Neural cell (in vitro differentiated cells): Measurements from ENCODE around the gene MAP4K4. TPM values are rescaled to one million over a fixed set of nuclear protein-coding genes. Genes with fewer than 3 reads are reported as not detected.

ENCODE experiments used
- H2AFZ ChIP-seq: fragments of 200-600, 300-800 bp; sonication (generic), shearing (Covaris generic); 2 replicates; pipeline ENCODE4 v1.6.0; 2014; ENCODE audit warnings: low read depth, mild to moderate bottlenecking, antibody characterized with exemption, low read length, moderate library complexity
- H3F3A ChIP-seq: fragments of 200-600 bp; shearing (Covaris generic); 2 replicates; pipeline ENCODE4 v1.6.1; 2016; ENCODE audit warnings: mild to moderate bottlenecking, moderate library complexity, mixed read lengths, antibody characterized with exemption, low read length; ENCODE audit not compliant: insufficient read depth, poor library complexity, severe bottlenecking
- H3K27ac ChIP-seq: fragments of 200-600, 300-800 bp; sonication (generic), shearing (Covaris generic); 2 replicates; pipeline ENCODE4 v1.5.1; 2014; ENCODE audit warnings: mild to moderate bottlenecking, low read length, moderate library complexity
- H3K27me3 ChIP-seq: fragments of 300-800, 200-600 bp; sonication (generic), shearing (Covaris generic); 2 replicates; pipeline ENCODE4 v1.6.0; 2014; ENCODE audit warnings: mild to moderate bottlenecking, low read depth, low read length, moderate library complexity; ENCODE audit not compliant: insufficient read depth
- H3K36me3 ChIP-seq: fragments of 300-800, 200-600 bp; sonication (generic), shearing (Covaris generic); 2 replicates; pipeline ENCODE4 v1.5.1; 2014; ENCODE audit warnings: mild to moderate bottlenecking, antibody characterized with exemption, low read length, moderate library complexity; ENCODE audit not compliant: insufficient read depth
- H3K4me2 ChIP-seq: fragments of 300-800, 200-600 bp; sonication (generic), shearing (Covaris generic); 2 replicates; pipeline ENCODE4 v1.6.0; 2014; ENCODE audit warnings: mild to moderate bottlenecking, low read length
- H3K4me3 ChIP-seq: fragments of 300-800, 200-600 bp; sonication (generic), shearing (Covaris generic); 2 replicates; pipeline ENCODE4 v1.5.1; 2014; ENCODE audit warnings: mild to moderate bottlenecking, low read length, moderate library complexity
- H3K79me2 ChIP-seq: fragments of 200-600 bp; shearing (Covaris generic); replicated peaks from 2 replicates; pipeline ENCODE4 v1.6.0; 2014; ENCODE audit warnings: mild to moderate bottlenecking, low read length, moderate library complexity; ENCODE audit not compliant: insufficient read depth
- H3K9ac ChIP-seq: fragments of 300-800, 200-600 bp; sonication (generic), shearing (Covaris generic); 2 replicates; pipeline ENCODE4 v1.6.1; 2016; ENCODE audit warnings: mild to moderate bottlenecking, low read length, mixed read lengths
- H3K9me2 ChIP-seq: fragments of 200-600 bp; shearing (Covaris generic); 2 replicates; pipeline ENCODE4 v1.6.1; 2016; ENCODE audit warnings: mild to moderate bottlenecking, low read length, mixed read lengths; ENCODE audit not compliant: insufficient read depth
- H3K9me3 ChIP-seq: fragments of 200-600, 300-800 bp; sonication (generic), shearing (Covaris generic); 2 replicates; pipeline ENCODE4 v1.6.1; 2016; ENCODE audit warnings: mild to moderate bottlenecking, mixed run types, low read length, moderate library complexity, mixed read lengths
- H4K20me1 ChIP-seq: fragments of 200-600 bp; shearing (Covaris generic); 2 replicates; pipeline ENCODE4 v1.6.1; 2016; ENCODE audit warnings: mild to moderate bottlenecking, mixed run types; ENCODE audit not compliant: insufficient read depth
- EP300 ChIP-seq: fragments of 450-650 bp; conservative IDR thresholded peaks from 2 replicates; pipeline ENCODE4 v1.6.1; 2014; ENCODE audit warnings: antibody characterized with exemption, mild to moderate bottlenecking, moderate library complexity; ENCODE audit not compliant: poor library complexity, severe bottlenecking
- EZH2 ChIP-seq: fragments of 200-600, 300-800 bp; shearing (Covaris generic), sonication (generic); IDR thresholded peaks from 2 replicates; pipeline ENCODE4 v1.6.1; 2014; ENCODE audit warnings: antibody characterized with exemption, low read length, borderline replicate concordance, mild to moderate bottlenecking; ENCODE audit not compliant: insufficient read depth, poor library complexity, severe bottlenecking
- MXI1 ChIP-seq: fragments of 450-650 bp; conservative IDR thresholded peaks from 2 replicates; pipeline ENCODE4 v1.6.1; 2014; ENCODE audit warnings: antibody characterized with exemption, mild to moderate bottlenecking; ENCODE audit not compliant: poor library complexity, severe bottlenecking
- POLR2AphosphoS5 ChIP-seq: IDR thresholded peaks from 2 replicates; pipeline ENCODE4 v1.6.1; 2012
- RAD21 ChIP-seq: fragments of 450-650 bp; conservative IDR thresholded peaks from 2 replicates; pipeline ENCODE4 v1.6.1; 2014; ENCODE audit warnings: antibody characterized with exemption, mild to moderate bottlenecking, moderate library complexity
- SMC3 ChIP-seq: fragments of 450-650 bp; conservative IDR thresholded peaks from 2 replicates; pipeline ENCODE4 v1.6.1; 2014; ENCODE audit warnings: antibody characterized with exemption, mild to moderate bottlenecking, moderate library complexity; ENCODE audit not compliant: poor library complexity
- TAF1 ChIP-seq: IDR thresholded peaks from 2 replicates; pipeline ENCODE4 v1.6.1; 2012; ENCODE audit warnings: low read depth
- polyA plus RNA-seq: library from polyadenylated mRNA; depleted of rRNA; stranded (reverse); fragments of >200 nt; gene quantifications from 2 replicates; pipeline ENCODE4 v1.2.3, GENCODE V29; 2014
- TF ChIP-seq, protein P1 (sequence below): IDR thresholded peaks from 2 replicates; pipeline ENCODE4 v1.6.1; 2012; ENCODE audit warnings: borderline replicate concordance
- TF ChIP-seq, protein P2 (sequence below): fragments of 450-650 bp; IDR thresholded peaks from 2 replicates; pipeline ENCODE4 v1.5.1; 2014; ENCODE audit warnings: antibody characterized with exemption, mild to moderate bottlenecking, moderate library complexity; ENCODE audit not compliant: poor library complexity, severe bottlenecking

MAP4K4 gene
- polyA plus RNA-seq, 1 donor from 2014 or later, result 125 TPM

DNA sequence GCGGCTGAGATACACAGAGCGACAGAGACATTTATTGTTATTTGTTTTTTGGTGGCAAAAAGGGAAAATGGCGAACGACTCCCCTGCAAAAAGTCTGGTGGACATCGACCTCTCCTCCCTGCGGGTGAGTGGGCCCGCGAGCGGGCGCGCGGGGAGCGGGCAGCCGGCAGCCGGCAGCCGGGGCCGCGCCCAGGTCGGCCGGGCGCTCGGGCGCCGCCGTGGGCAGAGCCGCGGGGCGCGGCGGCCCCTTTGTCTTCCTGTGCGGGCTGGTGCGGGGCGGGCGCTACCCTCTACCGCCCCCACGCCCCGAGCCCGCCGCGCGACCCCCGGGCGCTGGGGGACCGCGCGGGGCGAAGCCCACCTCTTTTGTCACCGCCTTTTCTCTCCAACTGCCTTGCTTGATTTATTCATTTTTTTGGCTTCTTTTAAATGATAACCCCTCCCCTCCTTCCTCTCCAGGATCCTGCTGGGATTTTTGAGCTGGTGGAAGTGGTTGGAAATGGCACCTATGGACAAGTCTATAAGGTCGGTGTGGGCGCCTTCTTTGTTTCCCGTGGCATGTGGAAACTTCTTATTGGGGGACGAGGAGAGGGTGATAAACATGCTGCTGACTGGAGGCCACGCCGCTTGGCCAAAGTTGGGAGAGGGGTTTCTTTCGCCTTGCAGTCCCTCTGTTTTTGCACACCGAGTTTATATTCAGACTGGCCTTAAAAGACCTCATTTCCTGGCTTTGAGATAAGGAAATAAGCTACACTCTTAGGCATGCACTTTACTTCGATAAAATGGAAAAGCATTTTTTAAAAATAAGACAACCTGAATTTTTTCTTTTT is 722 bp downstream of the MAP4K4 start:
- no peaks in the 10 kb centered on the region for H3K9me3 ChIP-seq
- no peaks in the 10 kb centered on the region for H3K27me3 ChIP-seq
- H3K4me2 ChIP-seq, result peak overlapping the region; percentile 82
- H3F3A ChIP-seq, result no peaks in the 10 kb centered on the region
- no peak overlapping the region for H2AFZ ChIP-seq
- H3K4me3 ChIP-seq, result peak overlapping the region; percentile 72
- peaks cover 25% of the 10 kb centered on the region for H4K20me1 ChIP-seq
- H3K9ac ChIP-seq, result peak overlapping the region; percentile 75
- no peaks in the 10 kb centered on the region for H3K9me2 ChIP-seq
- H3K79me2 ChIP-seq, result peaks cover 51% of the 10 kb centered on the region
- H3K27ac ChIP-seq, result peak overlapping the region; percentile 75
- peaks cover 8% of the 10 kb centered on the region for H3K36me3 ChIP-seq
- TF ChIP-seq TAF1, result peak; percentile 6
- TF ChIP-seq, protein P1, sequence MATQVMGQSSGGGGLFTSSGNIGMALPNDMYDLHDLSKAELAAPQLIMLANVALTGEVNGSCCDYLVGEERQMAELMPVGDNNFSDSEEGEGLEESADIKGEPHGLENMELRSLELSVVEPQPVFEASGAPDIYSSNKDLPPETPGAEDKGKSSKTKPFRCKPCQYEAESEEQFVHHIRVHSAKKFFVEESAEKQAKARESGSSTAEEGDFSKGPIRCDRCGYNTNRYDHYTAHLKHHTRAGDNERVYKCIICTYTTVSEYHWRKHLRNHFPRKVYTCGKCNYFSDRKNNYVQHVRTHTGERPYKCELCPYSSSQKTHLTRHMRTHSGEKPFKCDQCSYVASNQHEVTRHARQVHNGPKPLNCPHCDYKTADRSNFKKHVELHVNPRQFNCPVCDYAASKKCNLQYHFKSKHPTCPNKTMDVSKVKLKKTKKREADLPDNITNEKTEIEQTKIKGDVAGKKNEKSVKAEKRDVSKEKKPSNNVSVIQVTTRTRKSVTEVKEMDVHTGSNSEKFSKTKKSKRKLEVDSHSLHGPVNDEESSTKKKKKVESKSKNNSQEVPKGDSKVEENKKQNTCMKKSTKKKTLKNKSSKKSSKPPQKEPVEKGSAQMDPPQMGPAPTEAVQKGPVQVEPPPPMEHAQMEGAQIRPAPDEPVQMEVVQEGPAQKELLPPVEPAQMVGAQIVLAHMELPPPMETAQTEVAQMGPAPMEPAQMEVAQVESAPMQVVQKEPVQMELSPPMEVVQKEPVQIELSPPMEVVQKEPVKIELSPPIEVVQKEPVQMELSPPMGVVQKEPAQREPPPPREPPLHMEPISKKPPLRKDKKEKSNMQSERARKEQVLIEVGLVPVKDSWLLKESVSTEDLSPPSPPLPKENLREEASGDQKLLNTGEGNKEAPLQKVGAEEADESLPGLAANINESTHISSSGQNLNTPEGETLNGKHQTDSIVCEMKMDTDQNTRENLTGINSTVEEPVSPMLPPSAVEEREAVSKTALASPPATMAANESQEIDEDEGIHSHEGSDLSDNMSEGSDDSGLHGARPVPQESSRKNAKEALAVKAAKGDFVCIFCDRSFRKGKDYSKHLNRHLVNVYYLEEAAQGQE, result peak; percentile 25
- TF ChIP-seq SMC3, result no peak
- TF ChIP-seq, protein P2, sequence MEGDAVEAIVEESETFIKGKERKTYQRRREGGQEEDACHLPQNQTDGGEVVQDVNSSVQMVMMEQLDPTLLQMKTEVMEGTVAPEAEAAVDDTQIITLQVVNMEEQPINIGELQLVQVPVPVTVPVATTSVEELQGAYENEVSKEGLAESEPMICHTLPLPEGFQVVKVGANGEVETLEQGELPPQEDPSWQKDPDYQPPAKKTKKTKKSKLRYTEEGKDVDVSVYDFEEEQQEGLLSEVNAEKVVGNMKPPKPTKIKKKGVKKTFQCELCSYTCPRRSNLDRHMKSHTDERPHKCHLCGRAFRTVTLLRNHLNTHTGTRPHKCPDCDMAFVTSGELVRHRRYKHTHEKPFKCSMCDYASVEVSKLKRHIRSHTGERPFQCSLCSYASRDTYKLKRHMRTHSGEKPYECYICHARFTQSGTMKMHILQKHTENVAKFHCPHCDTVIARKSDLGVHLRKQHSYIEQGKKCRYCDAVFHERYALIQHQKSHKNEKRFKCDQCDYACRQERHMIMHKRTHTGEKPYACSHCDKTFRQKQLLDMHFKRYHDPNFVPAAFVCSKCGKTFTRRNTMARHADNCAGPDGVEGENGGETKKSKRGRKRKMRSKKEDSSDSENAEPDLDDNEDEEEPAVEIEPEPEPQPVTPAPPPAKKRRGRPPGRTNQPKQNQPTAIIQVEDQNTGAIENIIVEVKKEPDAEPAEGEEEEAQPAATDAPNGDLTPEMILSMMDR, result peak; percentile 27
- no peak for TF ChIP-seq EP300
- no peak for TF ChIP-seq RAD21
- TF ChIP-seq MXI1, result peak; percentile 81
- no peak for TF ChIP-seq EZH2
- TF ChIP-seq POLR2AphosphoS5, result peak; percentile 11

DNA sequence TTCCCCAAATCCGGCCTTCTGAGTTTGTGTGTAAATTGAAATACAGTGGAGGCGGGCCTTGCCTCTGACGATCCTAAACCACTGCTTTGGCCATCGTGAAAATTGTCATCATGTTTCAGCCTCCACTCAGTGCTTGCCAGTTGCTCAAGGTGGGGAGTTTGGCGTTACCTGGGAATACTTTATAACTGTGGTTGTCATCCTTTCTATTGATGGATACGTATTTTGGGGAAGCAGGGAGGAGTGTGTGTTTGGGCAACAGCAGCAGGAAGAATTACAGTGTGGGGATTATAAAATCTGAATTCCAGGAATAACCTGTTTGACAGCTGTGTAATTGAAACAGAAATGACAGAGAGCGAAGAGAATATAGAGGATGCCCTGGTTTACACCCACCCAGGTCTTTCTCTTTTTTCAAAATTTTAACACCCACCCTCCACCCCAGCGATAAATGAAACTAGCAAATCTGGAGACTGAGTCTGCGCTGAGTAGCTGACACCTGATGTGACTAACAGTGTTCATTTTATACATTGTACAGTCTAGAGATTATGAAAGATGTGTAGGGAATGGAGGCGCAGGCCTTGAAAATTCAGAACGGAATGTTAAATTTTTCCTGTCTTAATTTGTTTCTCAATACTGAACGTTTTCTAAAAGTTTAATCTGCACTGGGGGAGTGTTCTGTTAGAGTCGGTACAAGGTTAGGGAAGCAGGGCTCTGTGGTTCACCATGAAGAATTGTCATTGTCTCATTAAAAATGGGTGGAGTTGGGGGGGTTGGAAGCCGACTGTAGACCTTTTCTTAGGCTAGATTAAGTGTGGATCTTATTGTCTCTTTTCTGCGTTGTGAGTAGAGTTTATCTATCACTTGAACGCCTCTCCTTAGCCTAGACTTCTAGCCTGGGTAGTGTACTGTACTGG is 1.6 kb downstream of the MAP4K4 start:
- no peak for TF ChIP-seq RAD21
- peak; percentile 12 for TF ChIP-seq TAF1
- Histone ChIP-seq H3K9me2 (no peaks in the 10 kb centered on the region), H3K4me3 (peak overlapping the region; percentile 72), H3K9ac (peak overlapping the region; percentile 75), H2AFZ (no peak overlapping the region), H4K20me1 (peaks cover 30% of the 10 kb centered on the region), H3K36me3 (peaks cover 8% of the 10 kb centered on the region), H3K79me2 (peaks cover 60% of the 10 kb centered on the region), H3K27ac (peak overlapping the region; percentile 75), H3K27me3 (no peaks in the 10 kb centered on the region), H3K4me2 (peak overlapping the region; percentile 82), H3F3A (no peaks in the 10 kb centered on the region), H3K9me3 (no peaks in the 10 kb centered on the region)
